ENCODE measurements around the gene PPEF1.

DNA sequence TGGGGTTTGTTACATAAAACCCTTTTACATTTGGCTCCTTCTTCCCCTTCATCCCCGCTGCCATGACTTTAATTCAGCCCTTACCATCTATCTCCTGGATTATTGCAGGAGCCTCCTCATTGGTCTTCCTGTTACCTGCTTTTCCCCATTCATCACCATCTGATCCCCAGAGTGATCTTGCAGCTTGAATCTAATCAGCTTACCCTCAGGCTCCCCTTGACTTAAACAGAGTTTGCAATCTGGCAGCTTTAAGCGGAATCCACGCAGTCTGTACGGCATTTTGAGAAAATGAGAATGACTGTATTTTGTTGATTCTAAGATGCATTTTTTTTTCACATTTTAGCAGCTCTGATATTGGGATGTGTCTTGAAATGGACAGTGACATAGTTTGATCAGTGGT, 14.9 kb upstream of the PPEF1 start:
- TF ChIP-seq IKZF4 (CRISPR knock-in tag; IDR thresholded peaks at IDR 0.05; ENCODE audit: borderline replicate concordance, low read depth, not compliant biosample characterization) (no peak), ZMAT5 (CRISPR knock-in tag; IDR thresholded peaks at IDR 0.05; ENCODE audit: borderline replicate concordance, low read depth) (no peak), BHLHE40 (IDR thresholded peaks at IDR 0.05; ENCODE audit: low read length) (no peak), ZSCAN29 (CRISPR knock-in tag; conservative IDR thresholded peaks at IDR 0.05) (no peak), SNAI1 (CRISPR knock-in tag; IDR thresholded peaks at IDR 0.05; ENCODE audit: borderline replicate concordance) (no peak), YY1 (IDR thresholded peaks at IDR 0.05; ENCODE audit: insufficient read depth, insufficient replicate concordance, low read depth, low read length) (no peak), ELF4 (CRISPR knock-in tag; IDR thresholded peaks at IDR 0.05; ENCODE audit: borderline replicate concordance) (no peak), PHF5A (CRISPR knock-in tag; IDR thresholded peaks at IDR 0.05; ENCODE audit: low read depth, unreplicated experiment) (no peak), ZNF569 (CRISPR knock-in tag; IDR thresholded peaks at IDR 0.05; ENCODE audit: borderline replicate concordance) (no peak), POLR2G (IDR thresholded peaks at IDR 0.05; ENCODE audit: low read depth, low read length) (no peak), ZNF281 (CRISPR knock-in tag; IDR thresholded peaks at IDR 0.05; ENCODE audit: borderline replicate concordance) (no peak)
- TF ChIP-seq, protein P1, sequence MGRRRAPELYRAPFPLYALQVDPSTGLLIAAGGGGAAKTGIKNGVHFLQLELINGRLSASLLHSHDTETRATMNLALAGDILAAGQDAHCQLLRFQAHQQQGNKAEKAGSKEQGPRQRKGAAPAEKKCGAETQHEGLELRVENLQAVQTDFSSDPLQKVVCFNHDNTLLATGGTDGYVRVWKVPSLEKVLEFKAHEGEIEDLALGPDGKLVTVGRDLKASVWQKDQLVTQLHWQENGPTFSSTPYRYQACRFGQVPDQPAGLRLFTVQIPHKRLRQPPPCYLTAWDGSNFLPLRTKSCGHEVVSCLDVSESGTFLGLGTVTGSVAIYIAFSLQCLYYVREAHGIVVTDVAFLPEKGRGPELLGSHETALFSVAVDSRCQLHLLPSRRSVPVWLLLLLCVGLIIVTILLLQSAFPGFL (CRISPR knock-in tag; IDR thresholded peaks at IDR 0.05), result no peak
- TF ChIP-seq, protein P2, sequence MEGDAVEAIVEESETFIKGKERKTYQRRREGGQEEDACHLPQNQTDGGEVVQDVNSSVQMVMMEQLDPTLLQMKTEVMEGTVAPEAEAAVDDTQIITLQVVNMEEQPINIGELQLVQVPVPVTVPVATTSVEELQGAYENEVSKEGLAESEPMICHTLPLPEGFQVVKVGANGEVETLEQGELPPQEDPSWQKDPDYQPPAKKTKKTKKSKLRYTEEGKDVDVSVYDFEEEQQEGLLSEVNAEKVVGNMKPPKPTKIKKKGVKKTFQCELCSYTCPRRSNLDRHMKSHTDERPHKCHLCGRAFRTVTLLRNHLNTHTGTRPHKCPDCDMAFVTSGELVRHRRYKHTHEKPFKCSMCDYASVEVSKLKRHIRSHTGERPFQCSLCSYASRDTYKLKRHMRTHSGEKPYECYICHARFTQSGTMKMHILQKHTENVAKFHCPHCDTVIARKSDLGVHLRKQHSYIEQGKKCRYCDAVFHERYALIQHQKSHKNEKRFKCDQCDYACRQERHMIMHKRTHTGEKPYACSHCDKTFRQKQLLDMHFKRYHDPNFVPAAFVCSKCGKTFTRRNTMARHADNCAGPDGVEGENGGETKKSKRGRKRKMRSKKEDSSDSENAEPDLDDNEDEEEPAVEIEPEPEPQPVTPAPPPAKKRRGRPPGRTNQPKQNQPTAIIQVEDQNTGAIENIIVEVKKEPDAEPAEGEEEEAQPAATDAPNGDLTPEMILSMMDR (CRISPR knock-in tag; IDR thresholded peaks at IDR 0.05), result no peak

Measured in HepG2 (cell line).